ENCODE data around the gene ZNF35.
"Not testable (repeated sequence)": the region's sequence is repeated elsewhere in the genome, so short reads cannot be mapped to it uniquely, and the experiment has no call there.

The ZNF35 gene

DNA sequence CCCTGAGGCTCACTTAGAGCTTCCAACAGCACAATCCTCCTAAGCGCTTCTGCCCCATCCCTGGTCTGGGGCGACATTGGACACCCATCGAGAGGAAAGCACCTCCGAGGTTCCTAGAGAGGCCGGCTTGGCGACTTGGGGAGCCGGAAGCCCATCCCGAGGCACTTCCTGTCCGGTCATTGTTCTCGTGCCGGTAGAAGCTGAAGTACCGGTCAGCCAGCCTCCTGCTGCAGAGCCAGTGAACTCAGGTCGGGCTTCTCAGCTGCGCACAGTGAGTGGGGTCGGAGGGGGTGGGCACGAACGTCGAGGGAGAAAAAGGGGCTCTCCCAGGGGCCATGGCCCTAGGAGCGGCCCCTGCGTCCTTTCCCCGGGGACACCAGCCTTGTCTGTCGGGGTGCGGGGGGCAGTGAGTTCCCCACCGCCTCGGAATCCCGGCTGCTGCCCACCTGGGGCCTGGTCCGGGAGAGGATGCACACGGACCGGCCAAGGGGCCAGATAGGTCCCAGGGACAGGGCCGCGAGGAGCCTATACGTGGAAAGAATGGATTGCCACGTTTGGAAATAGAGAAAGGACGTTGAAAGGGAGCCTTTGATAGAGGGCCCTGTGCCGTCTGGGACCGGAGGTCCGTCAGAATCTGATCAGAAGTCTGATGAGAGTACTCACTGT is at the start of gene ZNF35:
Gene ZNF35, plus strand, starts transcription at position 169 of the 666 bp plus-strand sequence. CDS start 2,336 bp downstream, outside the sequence.
- DNase-seq (ENCODE audit: low read depth in 2 of 2) = peak in 1 of 2 donors; percentile 13

DNA sequence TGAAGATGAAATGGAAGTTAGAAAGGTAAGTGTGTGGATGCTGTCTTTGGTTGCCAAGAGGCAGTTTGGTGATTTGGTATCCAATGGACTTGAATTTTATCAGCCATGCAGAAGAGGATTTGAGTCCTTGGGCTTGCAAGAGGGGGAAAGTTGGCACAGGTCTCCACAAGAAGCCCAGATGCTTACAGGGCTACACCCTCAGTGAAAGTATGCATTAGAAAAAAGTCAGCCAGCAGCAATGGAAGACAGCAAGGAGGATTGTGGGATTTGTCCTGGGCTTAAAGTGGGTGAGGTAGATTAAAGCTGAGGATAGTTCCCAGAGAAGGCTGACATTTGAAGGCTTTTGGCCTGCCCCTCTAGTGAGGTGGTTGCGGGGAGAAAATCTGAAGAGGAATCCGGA is 46.8 kb upstream of the ZNF35 start:
- DNase-seq (ENCODE audit: low read depth in 2 of 2) = no peak

DNA sequence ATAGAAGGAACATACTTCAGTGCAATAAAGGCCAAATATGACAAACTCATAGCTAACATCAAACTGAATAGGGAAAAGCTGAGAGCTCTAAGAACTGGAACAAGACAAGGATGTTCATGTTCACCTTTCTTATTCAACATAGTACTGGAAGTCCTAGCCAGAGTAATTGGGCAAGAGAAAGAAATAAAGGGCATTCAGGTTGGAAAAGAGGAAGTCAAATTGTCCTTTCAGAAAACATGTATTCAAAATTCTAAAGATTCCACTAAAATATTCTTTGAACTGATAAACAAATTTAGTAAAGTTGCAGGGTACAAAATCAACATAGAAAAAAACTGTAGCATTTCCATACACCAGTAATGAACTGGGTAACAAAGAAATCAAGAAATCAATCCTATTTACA is 35.9 kb upstream of the ZNF35 start:
- no peak for DNase-seq (ENCODE audit: low read depth in 2 of 2)

DNA sequence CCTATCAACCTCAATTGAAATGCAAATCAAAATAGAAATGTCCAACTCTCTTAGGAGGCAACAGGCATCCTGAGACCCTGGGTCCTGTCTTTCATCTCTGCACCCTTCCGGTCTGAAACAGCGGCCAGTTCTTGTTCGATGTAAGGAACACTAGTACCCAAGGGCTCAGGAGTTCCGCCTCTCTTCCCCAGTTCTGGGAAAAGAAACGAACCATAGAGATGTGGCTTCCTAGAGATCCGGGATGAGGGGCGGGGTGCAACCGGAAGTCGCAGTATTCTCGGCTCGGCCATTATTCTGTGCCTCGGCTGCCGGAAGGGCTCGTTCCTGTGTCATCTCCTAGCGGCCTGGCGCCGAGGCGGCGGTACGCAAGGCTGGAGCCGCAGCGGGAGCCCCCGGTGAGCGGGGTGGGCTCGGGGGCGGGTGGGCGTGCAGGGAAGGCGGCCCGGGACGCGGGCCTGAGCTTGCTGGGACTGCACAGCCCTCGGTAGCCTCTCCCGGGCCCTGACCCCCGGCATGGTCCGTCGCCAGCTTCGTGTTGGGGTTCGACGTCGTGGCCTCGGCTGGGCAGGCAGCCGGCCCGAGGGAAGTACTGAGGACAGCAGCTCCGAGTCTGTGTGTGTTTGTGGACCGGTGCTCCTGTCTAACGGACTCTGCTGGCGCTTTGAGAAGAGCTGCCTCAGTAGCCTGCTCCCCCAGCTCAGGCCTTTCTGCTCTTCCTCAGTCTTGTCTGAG is 23.6 kb upstream of the ZNF35 start, which contains the start of gene ZNF197:
Gene ZNF197, plus strand, starts transcription at position 288 of the 732 bp plus-strand sequence. CDS start 4,119 bp downstream, outside the sequence.
- peak; percentile 29 to 49 for DNase-seq (ENCODE audit: low read depth in 2 of 2)

- DNase-seq (ENCODE audit: low read depth in 2 of 2) = no peak
Measured at GRCh38 chr3:44628716-44629115, 19.8 kb upstream of the ZNF35 start.

DNA sequence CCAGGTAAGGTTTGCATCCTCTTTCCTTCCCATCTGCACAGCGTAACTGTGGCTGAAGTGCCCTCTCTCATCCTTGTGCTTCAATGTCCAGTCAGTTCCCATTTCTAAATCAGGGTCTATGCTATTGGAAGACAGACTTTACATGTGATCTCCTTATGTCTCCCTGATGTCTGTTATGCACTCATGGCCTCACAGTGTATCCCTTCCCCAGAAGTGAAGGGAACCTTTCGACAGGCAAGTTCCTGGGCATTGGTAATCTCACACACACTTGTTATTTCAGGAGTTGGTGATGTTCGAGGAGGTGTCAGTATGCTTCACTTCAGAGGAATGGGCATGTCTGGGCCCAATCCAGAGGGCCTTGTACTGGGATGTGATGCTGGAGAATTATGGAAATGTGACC is 16.3 kb upstream of the ZNF35 start:
- DNase-seq (ENCODE audit: low read depth in 2 of 2) = no peak

- DNase-seq (ENCODE audit: low read depth in 2 of 2) = no peak
Measured at GRCh38 chr3:44642337-44642736, 6.2 kb upstream of the ZNF35 start.

- DNase-seq (ENCODE audit: low read depth in 2 of 2) = no peak
Measured at GRCh38 chr3:44643024-44643423, 5.5 kb upstream of the ZNF35 start.

DNA sequence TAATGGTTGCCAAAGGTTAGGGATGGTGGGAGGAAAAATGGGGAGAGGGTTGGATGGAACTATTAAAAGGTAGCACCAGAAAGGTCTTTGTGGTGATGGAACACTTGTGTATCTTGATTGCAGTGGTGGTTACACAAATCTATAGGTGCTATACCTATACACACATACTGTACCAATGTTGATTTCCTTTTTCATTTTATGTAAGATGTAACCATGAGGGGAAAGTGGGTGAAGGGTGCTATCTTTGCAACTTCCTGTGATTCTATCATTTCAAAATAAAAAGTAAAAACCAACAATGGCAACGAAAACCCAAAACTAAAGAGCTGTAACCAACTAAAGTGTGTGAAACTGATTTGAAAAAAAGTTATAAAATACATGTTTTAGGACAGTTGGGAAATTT is 761 bp upstream of the ZNF35 start:
- DNase-seq (ENCODE audit: low read depth in 2 of 2) = no peak

DNA sequence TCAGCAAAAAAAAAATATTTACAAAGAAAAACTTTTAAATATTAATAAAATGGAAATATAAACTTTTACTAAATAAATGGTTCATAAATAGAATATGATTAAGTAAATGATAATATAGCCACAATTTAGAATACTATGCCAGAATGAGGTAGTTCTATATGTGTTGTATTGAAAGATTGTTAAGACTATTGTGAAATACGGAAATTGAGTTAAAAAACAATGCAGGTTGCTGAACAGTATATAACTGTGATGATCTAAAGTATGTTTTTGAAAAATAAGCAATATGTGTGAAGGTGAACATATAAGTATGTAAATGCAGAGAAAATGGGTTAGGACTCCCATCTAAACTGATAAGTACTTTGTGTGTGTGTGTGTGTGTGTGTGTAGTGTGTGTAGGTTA is 1.2 kb downstream of the ZNF35 start:
- DNase-seq (ENCODE audit: low read depth in 2 of 2) = no peak

- no peak for DNase-seq (ENCODE audit: low read depth in 2 of 2)
Measured at GRCh38 chr3:44654039-44654438, 5.5 kb downstream of the ZNF35 start.

DNA sequence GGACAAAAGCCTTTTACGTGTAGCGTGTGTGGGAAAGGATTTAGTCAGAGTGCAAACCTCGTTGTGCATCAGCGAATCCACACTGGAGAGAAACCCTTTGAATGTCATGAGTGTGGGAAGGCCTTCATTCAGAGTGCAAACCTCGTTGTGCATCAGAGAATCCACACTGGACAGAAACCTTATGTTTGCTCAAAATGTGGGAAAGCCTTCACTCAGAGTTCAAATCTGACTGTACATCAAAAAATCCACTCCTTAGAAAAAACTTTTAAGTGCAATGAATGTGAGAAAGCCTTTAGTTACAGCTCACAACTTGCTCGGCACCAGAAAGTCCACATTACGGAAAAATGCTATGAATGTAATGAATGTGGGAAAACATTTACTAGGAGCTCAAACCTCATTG is 10.5 kb downstream of the ZNF35 start:
- DNase-seq (ENCODE audit: low read depth in 2 of 2) = no peak

DNA sequence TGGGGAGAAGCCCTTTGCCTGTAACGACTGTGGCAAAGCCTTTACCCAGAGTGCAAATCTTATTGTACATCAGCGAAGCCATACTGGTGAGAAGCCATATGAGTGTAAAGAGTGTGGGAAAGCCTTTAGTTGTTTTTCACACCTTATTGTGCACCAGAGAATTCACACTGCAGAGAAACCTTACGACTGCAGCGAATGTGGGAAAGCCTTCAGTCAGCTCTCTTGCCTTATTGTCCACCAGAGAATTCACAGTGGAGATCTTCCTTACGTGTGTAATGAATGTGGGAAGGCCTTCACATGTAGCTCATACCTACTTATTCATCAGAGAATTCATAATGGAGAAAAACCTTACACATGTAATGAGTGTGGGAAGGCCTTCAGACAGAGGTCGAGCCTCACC is 10.9 kb downstream of the ZNF35 start:
- no peak for DNase-seq (ENCODE audit: low read depth in 2 of 2)

DNA sequence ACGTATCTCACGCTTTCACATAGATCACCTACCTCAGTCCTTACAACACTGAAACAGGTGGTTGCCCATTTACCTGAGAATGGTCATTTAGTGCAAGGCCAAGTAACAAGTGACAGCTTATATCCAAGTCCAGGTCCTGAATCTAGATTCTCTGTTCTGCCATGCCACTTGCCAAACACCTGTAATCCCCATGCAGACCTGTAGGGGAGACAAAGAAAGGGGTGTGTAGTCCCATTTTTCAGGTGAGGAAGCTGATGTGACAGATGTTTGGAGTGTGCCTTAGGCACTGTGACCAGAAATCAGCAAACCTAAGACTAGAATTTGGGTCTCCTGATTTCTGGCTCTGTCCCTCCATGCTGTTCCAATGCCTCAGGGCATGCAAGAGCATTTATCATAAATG is 12.7 kb downstream of the ZNF35 start:
- no peak for DNase-seq (ENCODE audit: low read depth in 2 of 2)

- DNase-seq (ENCODE audit: low read depth in 2 of 2) = no peak
Measured at GRCh38 chr3:44665173-44665572, 16.6 kb downstream of the ZNF35 start.

- no peak for DNase-seq (ENCODE audit: low read depth in 2 of 2)
Measured at GRCh38 chr3:44666346-44666745, 17.8 kb downstream of the ZNF35 start.

DNA sequence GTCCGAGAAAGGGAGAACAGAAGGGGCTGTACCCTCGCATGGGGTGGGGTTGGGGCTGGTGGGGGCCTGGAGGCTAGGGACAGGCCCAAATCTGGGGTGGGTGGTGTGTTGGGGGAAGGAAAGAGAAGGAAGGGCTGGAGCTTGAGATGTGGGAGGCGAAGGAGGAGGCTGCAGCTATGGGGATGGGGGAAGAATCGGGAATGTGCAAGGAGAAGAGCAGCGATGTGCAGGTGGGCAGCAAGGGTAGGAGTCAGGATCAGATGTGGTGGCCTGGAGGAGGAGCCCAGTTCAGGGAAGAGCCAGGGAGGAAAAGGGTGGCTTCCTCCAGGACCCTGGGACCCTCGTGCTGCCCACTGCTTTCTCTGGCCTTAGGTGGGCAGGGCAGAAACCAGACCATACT is 21.2 kb downstream of the ZNF35 start:
- no peak for DNase-seq (ENCODE audit: low read depth in 2 of 2)

- DNase-seq (ENCODE audit: low read depth in 2 of 2) = not testable (repeated sequence)
Measured at GRCh38 chr3:44673466-44673865, 24.9 kb downstream of the ZNF35 start.

- DNase-seq (ENCODE audit: low read depth in 2 of 2) = no peak
Measured at GRCh38 chr3:44674211-44674610, 25.7 kb downstream of the ZNF35 start.

- no peak for DNase-seq (ENCODE audit: low read depth in 2 of 2)
Measured at GRCh38 chr3:44678480-44679116, 30.1 kb downstream of the ZNF35 start.

DNA sequence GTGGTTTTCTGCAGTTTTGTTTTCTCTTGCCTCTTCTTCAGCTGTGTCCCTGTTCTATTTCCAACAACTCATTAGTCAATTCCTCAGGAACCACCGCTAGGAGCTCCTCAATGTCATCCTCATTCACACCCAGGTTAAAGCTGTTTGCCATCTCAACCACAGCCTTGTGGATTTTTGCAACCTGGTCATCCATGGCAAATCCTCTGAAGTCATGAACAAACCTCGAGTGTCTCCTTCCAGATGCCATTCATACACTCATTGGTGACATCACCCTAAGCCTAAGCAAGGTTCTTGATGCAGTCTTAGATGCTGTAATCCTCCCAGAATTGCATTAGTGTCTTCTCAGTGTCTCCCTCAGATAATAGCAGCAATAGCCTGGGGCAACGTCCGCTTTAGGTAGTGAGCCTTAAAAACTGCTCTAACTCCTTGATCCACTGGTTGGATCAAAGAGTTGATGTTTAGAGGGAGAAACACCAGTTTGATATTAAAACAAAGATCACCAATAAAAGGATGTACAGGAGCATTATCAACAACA is 32.5 kb downstream of the ZNF35 start:
- no peak for DNase-seq (ENCODE audit: low read depth in 2 of 2)

DNA sequence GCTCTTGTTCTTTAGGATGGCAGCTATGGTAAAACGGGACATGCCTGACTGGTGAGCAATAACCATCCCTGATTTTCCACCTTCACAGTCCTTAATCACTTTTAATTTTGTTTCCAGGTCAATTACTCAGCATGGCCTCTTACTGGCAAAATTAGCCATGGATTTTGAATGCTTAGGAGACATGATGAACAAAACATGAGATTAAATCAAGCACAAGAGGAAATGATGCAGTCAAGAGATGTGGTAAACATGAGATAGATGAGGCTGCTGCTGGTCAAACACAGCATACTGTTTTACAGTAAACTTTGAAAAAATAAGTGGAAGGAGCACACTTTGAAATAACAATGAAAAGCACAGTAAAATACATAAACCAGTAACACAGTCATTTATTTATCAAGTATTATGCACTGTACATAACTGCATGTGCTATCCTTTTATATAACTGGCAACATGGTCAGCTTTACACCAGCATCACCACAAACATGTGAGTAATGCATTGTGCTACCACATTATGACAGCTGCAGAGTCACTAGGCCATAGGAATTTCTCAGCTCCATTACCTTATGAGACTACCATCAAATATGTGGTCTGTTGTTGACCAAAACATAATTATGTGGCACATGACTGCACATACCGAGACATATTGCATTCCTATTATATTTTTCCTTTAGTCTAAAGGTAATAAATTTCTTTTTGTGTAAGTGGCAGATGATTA is 33.8 kb downstream of the ZNF35 start:
- DNase-seq (ENCODE audit: low read depth in 2 of 2) = no peak

Data from stimulated activated CD8-positive, alpha-beta memory T cell treated with anti-CD3 and anti-CD28 coated beads, Interleukin-7, amount 100 ng/mL, for 4 hours (primary cell).